ENCODE measurements around the gene EHD2. TPM values are rescaled to one million over a fixed set of nuclear protein-coding genes. Genes with fewer than 3 reads are reported as not detected.
"Not testable (repeated sequence)": the region's sequence is repeated elsewhere in the genome, so short reads cannot be mapped to it uniquely, and the experiment has no call there.

EHD2 gene
- polyA plus RNA-seq, 1 donor (not counting 4 experiments of a cell fraction or from before 2014, with no cell fraction given) = 23.7 TPM

DNA sequence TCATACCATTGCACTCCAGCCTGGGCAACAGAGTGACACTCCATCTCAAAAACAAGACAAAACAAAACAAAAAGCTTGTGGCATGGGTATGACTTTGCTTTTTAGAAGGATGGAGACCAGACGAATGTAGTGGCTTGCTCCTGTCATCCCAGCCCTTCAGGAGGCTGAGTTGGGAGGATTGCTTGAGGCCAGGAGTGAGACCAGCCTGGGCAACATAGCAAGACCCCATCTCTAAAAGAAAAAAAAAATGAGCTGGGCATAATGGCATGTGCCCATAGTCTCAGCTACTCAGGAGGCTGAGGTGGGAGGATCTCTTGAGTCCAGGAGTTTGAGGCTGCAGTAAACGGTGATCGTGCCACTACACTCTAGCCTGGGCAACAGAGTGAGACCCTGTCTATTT is 48.9 kb downstream of the EHD2 start:
- Histone ChIP-seq H3K4me3 (ENCODE audit: control insufficient read depth in 2 of 3, extremely low read depth in 1 of 3, insufficient read depth in 2 of 3, low read depth in 1 of 3, low read length in 3 of 3) (no peak overlapping the region), H3K36me3 (ENCODE audit: control insufficient read depth in 2 of 2, extremely low read depth in 1 of 2, insufficient read depth in 2 of 2, low read length in 2 of 2) (peaks cover 14 to 16% of the 10 kb centered on the region in 2 experiments), H3K27ac (ENCODE audit: control insufficient read depth, insufficient read depth, low read length) (no peak overlapping the region), H3K9me1 (ENCODE audit: control insufficient read depth, extremely low read depth, insufficient read depth, low read length) (no peaks in the 10 kb centered on the region), H3K4me1 (ENCODE audit: control insufficient read depth, extremely low read depth, insufficient read depth, low read length) (no peaks in the 10 kb centered on the region), H3K9ac (ENCODE audit: control insufficient read depth, extremely low read depth, insufficient read depth, low read length) (no peak overlapping the region), H2AFZ (ENCODE audit: control insufficient read depth, low read length) (no peak overlapping the region), H3K4me2 (ENCODE audit: control insufficient read depth, extremely low read depth, insufficient read depth, low read depth, low read length) (no peak overlapping the region), H3K79me2 (ENCODE audit: control insufficient read depth, insufficient read depth, low read length) (no peaks in the 10 kb centered on the region), H3K9me3 (ENCODE audit: control insufficient read depth, low read depth, low read length) (no peaks in the 10 kb centered on the region), H4K20me1 (ENCODE audit: control insufficient read depth, extremely low read depth, insufficient read depth, low read length) (no peaks in the 10 kb centered on the region), H3K27me3 (ENCODE audit: control insufficient read depth, extremely low read depth, insufficient read depth, low read length) (no peaks in the 10 kb centered on the region)
- FAIRE-seq = no peak
- dilution Hi-C loops (cut with MboI; ENCODE audit: extremely low pct_ligation_motif_present, low sequenced_read_pairs) = no loop called here
- no peak for DNase-seq (ENCODE audit: low read depth, low spot score)
- TF ChIP-seq, protein P1, sequence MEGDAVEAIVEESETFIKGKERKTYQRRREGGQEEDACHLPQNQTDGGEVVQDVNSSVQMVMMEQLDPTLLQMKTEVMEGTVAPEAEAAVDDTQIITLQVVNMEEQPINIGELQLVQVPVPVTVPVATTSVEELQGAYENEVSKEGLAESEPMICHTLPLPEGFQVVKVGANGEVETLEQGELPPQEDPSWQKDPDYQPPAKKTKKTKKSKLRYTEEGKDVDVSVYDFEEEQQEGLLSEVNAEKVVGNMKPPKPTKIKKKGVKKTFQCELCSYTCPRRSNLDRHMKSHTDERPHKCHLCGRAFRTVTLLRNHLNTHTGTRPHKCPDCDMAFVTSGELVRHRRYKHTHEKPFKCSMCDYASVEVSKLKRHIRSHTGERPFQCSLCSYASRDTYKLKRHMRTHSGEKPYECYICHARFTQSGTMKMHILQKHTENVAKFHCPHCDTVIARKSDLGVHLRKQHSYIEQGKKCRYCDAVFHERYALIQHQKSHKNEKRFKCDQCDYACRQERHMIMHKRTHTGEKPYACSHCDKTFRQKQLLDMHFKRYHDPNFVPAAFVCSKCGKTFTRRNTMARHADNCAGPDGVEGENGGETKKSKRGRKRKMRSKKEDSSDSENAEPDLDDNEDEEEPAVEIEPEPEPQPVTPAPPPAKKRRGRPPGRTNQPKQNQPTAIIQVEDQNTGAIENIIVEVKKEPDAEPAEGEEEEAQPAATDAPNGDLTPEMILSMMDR (optimal IDR thresholded peaks at IDR 0.05 in 1 of 3, IDR thresholded peaks at IDR 0.05 in 1 of 3, conservative IDR thresholded peaks at IDR 0.05 in 1 of 3; ENCODE audit: extremely low read depth in 1 of 3, insufficient read depth in 2 of 3, low read length in 3 of 3) = no peak
- TF ChIP-seq EZH2 (IDR thresholded peaks at IDR 0.05; ENCODE audit: low read length) = no peak

DNA sequence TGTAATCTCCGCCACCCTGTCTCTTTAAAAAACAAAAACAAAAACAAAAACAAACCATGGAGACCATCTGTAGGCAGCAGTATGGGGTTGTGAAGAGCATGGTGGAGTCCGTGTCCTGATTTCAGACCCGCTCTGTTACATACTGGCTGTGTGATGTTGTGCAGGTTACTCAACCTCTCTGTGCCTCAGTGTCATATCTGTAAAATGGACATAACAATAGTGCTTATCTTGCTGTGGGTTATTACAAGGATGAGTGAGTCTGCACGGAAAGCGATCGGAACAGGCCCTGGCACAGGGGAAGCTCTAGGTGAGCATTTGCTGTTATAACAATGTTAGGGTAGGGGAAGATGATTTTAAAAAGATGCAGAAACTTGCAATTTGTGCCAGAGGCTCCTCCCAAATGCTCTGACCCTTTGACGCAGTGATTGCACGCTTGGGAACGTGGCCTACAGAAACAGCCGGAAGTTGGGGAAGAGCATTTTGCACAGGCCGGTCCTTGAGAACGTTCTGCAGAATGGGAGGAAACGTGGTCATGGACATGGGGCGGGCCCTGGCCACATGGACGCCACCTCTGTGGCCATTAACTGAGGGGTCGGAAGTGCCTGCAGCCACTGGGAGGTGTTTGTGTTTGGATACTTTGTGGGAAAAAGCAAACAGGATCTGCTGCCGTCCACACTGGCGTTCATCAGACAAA is 49.5 kb downstream of the EHD2 start:
- FAIRE-seq (no peak), DNase-seq (ENCODE audit: low read depth, low spot score) (no peak)
- no peak overlapping the region for H3K9ac ChIP-seq (ENCODE audit: control insufficient read depth, extremely low read depth, insufficient read depth, low read length)
- TF ChIP-seq EZH2 (IDR thresholded peaks at IDR 0.05; ENCODE audit: low read length) = no peak
- TF ChIP-seq, protein P1 (optimal IDR thresholded peaks at IDR 0.05 in 1 of 3, IDR thresholded peaks at IDR 0.05 in 1 of 3, conservative IDR thresholded peaks at IDR 0.05 in 1 of 3; ENCODE audit: extremely low read depth in 1 of 3, insufficient read depth in 2 of 3, low read length in 3 of 3) = no peak
- H3K27ac ChIP-seq (ENCODE audit: control insufficient read depth, insufficient read depth, low read length) = no peak overlapping the region
- H3K4me3 ChIP-seq (ENCODE audit: control insufficient read depth in 2 of 3, extremely low read depth in 1 of 3, insufficient read depth in 2 of 3, low read depth in 1 of 3, low read length in 3 of 3) = no peak overlapping the region
- H2AFZ ChIP-seq (ENCODE audit: control insufficient read depth, low read length) = no peak overlapping the region
- H4K20me1 ChIP-seq (ENCODE audit: control insufficient read depth, extremely low read depth, insufficient read depth, low read length) = no peaks in the 10 kb centered on the region
- H3K4me1 ChIP-seq (ENCODE audit: control insufficient read depth, extremely low read depth, insufficient read depth, low read length) = no peaks in the 10 kb centered on the region
- no peaks in the 10 kb centered on the region for H3K9me1 ChIP-seq (ENCODE audit: control insufficient read depth, extremely low read depth, insufficient read depth, low read length)
- no peak overlapping the region for H3K4me2 ChIP-seq (ENCODE audit: control insufficient read depth, extremely low read depth, insufficient read depth, low read depth, low read length)
- no peaks in the 10 kb centered on the region for H3K27me3 ChIP-seq (ENCODE audit: control insufficient read depth, extremely low read depth, insufficient read depth, low read length)
- peaks cover 8 to 10% of the 10 kb centered on the region in 2 experiments for H3K36me3 ChIP-seq (ENCODE audit: control insufficient read depth in 2 of 2, extremely low read depth in 1 of 2, insufficient read depth in 2 of 2, low read length in 2 of 2)
- dilution Hi-C loops (cut with MboI; ENCODE audit: extremely low pct_ligation_motif_present, low sequenced_read_pairs) = no loop called here
- H3K9me3 ChIP-seq (ENCODE audit: control insufficient read depth, low read depth, low read length) = no peaks in the 10 kb centered on the region
- H3K79me2 ChIP-seq (ENCODE audit: control insufficient read depth, insufficient read depth, low read length) = no peaks in the 10 kb centered on the region

DNA sequence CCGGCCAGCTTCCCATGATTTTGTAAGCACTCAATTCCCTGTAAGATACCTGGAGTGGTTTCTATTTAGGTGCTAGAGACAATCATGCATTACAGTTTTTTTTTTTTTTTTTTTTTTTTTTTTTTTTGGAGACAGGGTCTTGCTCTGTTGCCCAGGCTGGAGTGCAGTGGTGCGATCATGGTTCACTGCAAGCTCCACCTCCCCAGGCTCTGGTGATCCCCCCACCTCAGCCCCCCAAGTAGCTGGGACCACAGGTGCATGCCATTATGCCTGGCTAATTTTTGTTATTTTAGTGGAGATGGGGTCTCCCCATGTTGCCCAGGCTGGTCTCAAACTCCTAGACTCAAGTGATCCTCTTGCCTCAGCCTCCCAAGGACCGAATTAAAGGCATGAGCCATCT is 51.5 kb downstream of the EHD2 start:
- H3K27me3 ChIP-seq (ENCODE audit: control insufficient read depth, extremely low read depth, insufficient read depth, low read length); H4K20me1 ChIP-seq (ENCODE audit: control insufficient read depth, extremely low read depth, insufficient read depth, low read length); H3K4me2 ChIP-seq (ENCODE audit: control insufficient read depth, extremely low read depth, insufficient read depth, low read depth, low read length); H3K79me2 ChIP-seq (ENCODE audit: control insufficient read depth, insufficient read depth, low read length); H3K4me3 ChIP-seq (ENCODE audit: control insufficient read depth in 2 of 3, extremely low read depth in 1 of 3, insufficient read depth in 2 of 3, low read depth in 1 of 3, low read length in 3 of 3); H2AFZ ChIP-seq (ENCODE audit: control insufficient read depth, low read length); H3K9me3 ChIP-seq (ENCODE audit: control insufficient read depth, low read depth, low read length); H3K27ac ChIP-seq (ENCODE audit: control insufficient read depth, insufficient read depth, low read length); FAIRE-seq; H3K9me1 ChIP-seq (ENCODE audit: control insufficient read depth, extremely low read depth, insufficient read depth, low read length); DNase-seq (ENCODE audit: low read depth, low spot score); H3K4me1 ChIP-seq (ENCODE audit: control insufficient read depth, extremely low read depth, insufficient read depth, low read length); H3K9ac ChIP-seq (ENCODE audit: control insufficient read depth, extremely low read depth, insufficient read depth, low read length); H3K36me3 ChIP-seq (ENCODE audit: control insufficient read depth in 2 of 2, extremely low read depth in 1 of 2, insufficient read depth in 2 of 2, low read length in 2 of 2); dilution Hi-C loops (cut with MboI; ENCODE audit: extremely low pct_ligation_motif_present, low sequenced_read_pairs): not testable (repeated sequence)
